SU-DHL-6 (cell line): Measurements from ENCODE around the gene KSR2.
"Not testable (repeated sequence)": the region's sequence is repeated elsewhere in the genome, so short reads cannot be mapped to it uniquely, and the experiment has no call there.

Experiments
- H2AFZ ChIP-seq: fragments of 200-600 bp; sonication (generic); 2 replicates; pipeline ENCODE4 v1.6.1; 2014; ENCODE audit warnings: low read depth, mild to moderate bottlenecking, moderate library complexity, mixed read lengths, antibody characterized with exemption, low read length; ENCODE audit not compliant: severe bottlenecking
- H3F3A ChIP-seq: fragments of 200-600 bp; shearing (Covaris generic); 2 replicates; pipeline ENCODE4 v1.6.0; 2016; ENCODE audit warnings: antibody characterized with exemption, mild to moderate bottlenecking; ENCODE audit not compliant: insufficient read depth
- H3K27ac ChIP-seq: fragments of 200-600 bp; sonication (generic); 2 replicates; pipeline ENCODE4 v1.5.1; 2016; ENCODE audit warnings: low read depth, mild to moderate bottlenecking, low read length, moderate library complexity, mixed read lengths
- H3K27me3 ChIP-seq: fragments of 200-600 bp; sonication (generic), shearing (Covaris generic); 2 replicates; pipeline ENCODE4 v1.6.0; 2014; ENCODE audit warnings: mild to moderate bottlenecking, low read length
- H3K36me3 ChIP-seq: fragments of 200-600 bp; sonication (generic); 2 replicates; pipeline ENCODE4 v1.6.1; 2014; ENCODE audit warnings: mild to moderate bottlenecking, low read length, mixed read lengths
- H3K4me2 ChIP-seq: fragments of 300-600, 200-600 bp; shearing (Covaris generic), sonication (generic); 2 replicates; pipeline ENCODE4 v1.6.0; 2014; ENCODE audit warnings: low read length, low read depth, mild to moderate bottlenecking; ENCODE audit not compliant: poor library complexity, severe bottlenecking
- H3K4me3 ChIP-seq: fragments of 200-600 bp; sonication (generic); 2 replicates; pipeline ENCODE4 v1.5.1; 2014; ENCODE audit warnings: antibody characterized with exemption, low read length, mild to moderate bottlenecking, mixed read lengths; ENCODE audit not compliant: insufficient read depth, poor library complexity, severe bottlenecking
- H3K79me2 ChIP-seq: fragments of 200-600 bp; sonication (generic); 2 replicates; pipeline ENCODE4 v1.6.1; 2014; ENCODE audit warnings: mild to moderate bottlenecking, low read length, moderate library complexity; ENCODE audit not compliant: insufficient read depth
- H3K9ac ChIP-seq: fragments of 200-600 bp; sonication (generic); 2 replicates; pipeline ENCODE4 v1.7.0; 2014; ENCODE audit warnings: mild to moderate bottlenecking, low read length
- H3K9me2 ChIP-seq: fragments of 200-600 bp; sonication (generic); replicated peaks from 2 replicates; pipeline ENCODE4 v1.6.1; 2014; ENCODE audit warnings: low read length; ENCODE audit not compliant: insufficient read depth
- H3K9me3 ChIP-seq: fragments of 200-600 bp; sonication (generic); 2 replicates; pipeline ENCODE4 v1.6.1; 2014; ENCODE audit warnings: low read length, mixed read lengths; ENCODE audit not compliant: insufficient read depth
- H4K20me1 ChIP-seq: fragments of 200-600 bp; sonication (generic); 2 replicates; pipeline ENCODE4 v1.6.1; 2014; ENCODE audit warnings: low read depth, mild to moderate bottlenecking, antibody characterized with exemption, low read length, moderate library complexity, mixed read lengths
- EZH2phosphoT487 ChIP-seq: fragments of 200-600 bp; sonication (generic), shearing (Covaris generic); conservative IDR thresholded peaks from 2 replicates; pipeline ENCODE4 v1.6.1; 2018; ENCODE audit warnings: mild to moderate bottlenecking, antibody characterized with exemption, low read length, moderate library complexity, mixed read lengths
- TF ChIP-seq, protein P1 (sequence below): fragments of 200-600 bp; sonication (generic); IDR thresholded peaks from one replicate; pipeline ENCODE4 v1.5.1; 2017; ENCODE audit warnings: antibody characterized with exemption, mild to moderate bottlenecking, low read length, moderate library complexity; ENCODE audit not compliant: insufficient read depth, poor library complexity, severe bottlenecking

Gene KSR2

DNA sequence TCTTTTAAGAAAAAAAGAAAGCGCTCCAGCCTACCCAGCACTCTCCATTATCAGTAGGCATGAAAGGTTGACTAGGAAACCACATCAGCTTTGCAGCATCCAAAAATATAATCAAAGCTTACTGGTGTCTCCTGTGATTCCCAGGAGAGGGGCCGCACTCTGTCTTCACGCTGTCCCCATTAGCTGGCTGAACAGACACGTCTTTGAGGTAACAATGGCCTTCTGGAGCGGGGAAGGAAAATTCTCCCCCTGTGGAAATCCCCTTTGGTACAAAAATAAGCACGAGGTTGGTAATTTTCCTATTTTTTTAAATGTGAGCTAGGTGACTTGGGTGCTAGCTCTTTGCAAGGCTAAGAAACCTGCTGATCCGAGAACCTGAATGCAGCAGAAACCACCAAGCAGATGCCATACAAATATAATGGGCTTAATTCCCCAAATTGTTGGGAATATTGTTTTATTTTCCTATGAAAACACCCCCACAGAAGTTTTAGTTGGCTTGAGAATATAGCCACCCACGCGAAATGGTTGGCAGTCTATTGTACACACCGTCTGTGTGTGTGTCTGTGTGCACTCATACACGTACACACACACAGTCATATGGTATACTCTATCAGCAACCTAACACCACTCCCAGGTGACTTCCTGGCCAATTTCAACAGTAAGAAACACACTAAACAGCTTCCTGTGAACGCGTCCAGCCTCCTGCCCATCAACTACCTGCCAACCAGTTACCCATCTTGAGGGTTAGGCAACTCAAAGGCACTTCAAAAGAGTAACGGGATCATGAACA lies 71.2 kb downstream of the KSR2 start:
- Histone ChIP-seq H3K9ac (no peak overlapping the region), H3K4me2 (no peak overlapping the region), H3K9me3 (no peaks in the 10 kb centered on the region), H3K9me2 (no peaks in the 10 kb centered on the region), H4K20me1 (no peaks in the 10 kb centered on the region), H3K4me3 (no peak overlapping the region), H3K36me3 (no peaks in the 10 kb centered on the region), H3K79me2 (no peaks in the 10 kb centered on the region), H3K27me3 (no peaks in the 10 kb centered on the region), H2AFZ (no peak overlapping the region), H3K27ac (no peak overlapping the region), H3F3A (no peaks in the 10 kb centered on the region)
- TF ChIP-seq EZH2phosphoT487: no peak
- TF ChIP-seq, protein P1, sequence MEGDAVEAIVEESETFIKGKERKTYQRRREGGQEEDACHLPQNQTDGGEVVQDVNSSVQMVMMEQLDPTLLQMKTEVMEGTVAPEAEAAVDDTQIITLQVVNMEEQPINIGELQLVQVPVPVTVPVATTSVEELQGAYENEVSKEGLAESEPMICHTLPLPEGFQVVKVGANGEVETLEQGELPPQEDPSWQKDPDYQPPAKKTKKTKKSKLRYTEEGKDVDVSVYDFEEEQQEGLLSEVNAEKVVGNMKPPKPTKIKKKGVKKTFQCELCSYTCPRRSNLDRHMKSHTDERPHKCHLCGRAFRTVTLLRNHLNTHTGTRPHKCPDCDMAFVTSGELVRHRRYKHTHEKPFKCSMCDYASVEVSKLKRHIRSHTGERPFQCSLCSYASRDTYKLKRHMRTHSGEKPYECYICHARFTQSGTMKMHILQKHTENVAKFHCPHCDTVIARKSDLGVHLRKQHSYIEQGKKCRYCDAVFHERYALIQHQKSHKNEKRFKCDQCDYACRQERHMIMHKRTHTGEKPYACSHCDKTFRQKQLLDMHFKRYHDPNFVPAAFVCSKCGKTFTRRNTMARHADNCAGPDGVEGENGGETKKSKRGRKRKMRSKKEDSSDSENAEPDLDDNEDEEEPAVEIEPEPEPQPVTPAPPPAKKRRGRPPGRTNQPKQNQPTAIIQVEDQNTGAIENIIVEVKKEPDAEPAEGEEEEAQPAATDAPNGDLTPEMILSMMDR: no peak

DNA sequence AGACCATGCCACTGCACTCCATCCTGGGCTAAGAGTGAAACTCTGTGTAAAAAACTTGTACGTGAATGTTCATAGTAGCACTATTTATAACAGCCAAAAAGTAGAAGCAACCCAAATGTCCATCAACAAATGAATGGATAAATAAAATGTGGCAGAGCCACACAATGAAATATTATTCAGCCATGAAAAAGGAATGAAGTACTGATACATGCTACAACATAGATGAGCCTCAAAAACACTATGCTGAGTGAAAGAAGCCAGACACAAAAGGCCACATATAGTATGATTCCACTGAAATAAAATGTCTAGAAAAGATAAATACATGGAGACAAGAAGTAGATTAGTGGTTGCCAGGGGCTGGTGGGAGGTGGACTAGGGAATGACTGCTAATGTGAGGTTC lies 72.8 kb downstream of the KSR2 start:
- no peaks in the 10 kb centered on the region for H4K20me1 ChIP-seq
- H3K27me3 ChIP-seq: no peaks in the 10 kb centered on the region
- H3K36me3 ChIP-seq: no peaks in the 10 kb centered on the region
- H3K27ac ChIP-seq: no peak overlapping the region
- H2AFZ ChIP-seq: no peak overlapping the region
- no peaks in the 10 kb centered on the region for H3K79me2 ChIP-seq
- H3K4me3 ChIP-seq: no peak overlapping the region
- TF ChIP-seq EZH2phosphoT487: no peak
- TF ChIP-seq, protein P1: no peak
- H3K9me3 ChIP-seq: no peaks in the 10 kb centered on the region
- H3K9me2 ChIP-seq: no peaks in the 10 kb centered on the region
- no peak overlapping the region for H3K9ac ChIP-seq
- no peaks in the 10 kb centered on the region for H3F3A ChIP-seq
- H3K4me2 ChIP-seq: no peak overlapping the region

DNA sequence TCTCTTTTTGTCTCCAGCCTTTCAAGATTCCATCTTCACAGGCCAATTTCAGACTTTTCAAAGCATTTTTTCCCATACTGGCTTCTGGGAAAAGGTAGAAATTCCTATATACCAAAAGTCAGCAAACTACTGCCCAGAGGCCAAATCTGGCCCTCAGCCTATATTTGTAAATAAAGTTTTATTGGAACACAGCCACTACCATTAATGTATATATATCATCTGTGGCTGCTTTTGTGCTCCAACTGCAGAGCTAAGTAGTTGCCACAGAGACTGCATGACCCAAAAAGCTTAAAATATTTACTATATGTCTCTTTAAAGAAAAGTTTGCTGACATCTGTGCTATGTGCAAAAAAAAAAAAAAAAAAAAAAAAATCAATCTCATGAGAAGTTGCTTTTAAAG lies 76.3 kb downstream of the KSR2 start:
- no peak overlapping the region for H3K9ac ChIP-seq

DNA sequence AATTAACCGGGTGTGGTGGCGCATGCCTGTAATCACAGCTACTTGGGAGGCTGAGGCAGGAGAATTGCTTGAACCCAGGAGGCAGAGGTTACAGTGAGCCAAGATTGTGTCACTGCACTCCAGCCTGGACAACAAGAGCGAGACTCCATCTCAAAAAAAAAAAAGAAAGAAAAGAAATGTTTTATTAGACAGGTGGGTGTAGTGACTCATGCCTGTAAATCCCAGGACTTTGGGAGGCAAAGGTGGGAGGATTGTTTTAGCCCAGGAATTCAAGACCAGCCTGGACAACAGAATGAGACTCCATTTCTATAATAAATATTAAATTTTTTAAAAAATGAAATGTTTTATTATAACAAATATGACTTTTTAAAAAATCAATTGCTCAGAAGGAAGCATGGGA lies 77.5 kb downstream of the KSR2 start:
- not testable (repeated sequence) for H3K36me3 ChIP-seq

More for the DNA sequence above, 76.3 kb downstream of the KSR2 start:
- Histone ChIP-seq H3K4me3 (no peak overlapping the region), H3K79me2 (no peaks in the 10 kb centered on the region), H2AFZ (no peak overlapping the region), H3K36me3 (no peaks in the 10 kb centered on the region), H3K9me3 (no peaks in the 10 kb centered on the region), H3K27ac (no peak overlapping the region), H4K20me1 (no peaks in the 10 kb centered on the region), H3K27me3 (no peaks in the 10 kb centered on the region), H3F3A (no peaks in the 10 kb centered on the region), H3K9me2 (no peaks in the 10 kb centered on the region), H3K4me2 (no peak overlapping the region)
- TF ChIP-seq EZH2phosphoT487: no peak
- TF ChIP-seq, protein P1: no peak

More for the DNA sequence above, 77.5 kb downstream of the KSR2 start:
- H3K79me2 ChIP-seq, H2AFZ ChIP-seq, H3F3A ChIP-seq, H3K9ac ChIP-seq, H3K4me3 ChIP-seq, H3K4me2 ChIP-seq, H3K9me3 ChIP-seq, H3K9me2 ChIP-seq, H3K27me3 ChIP-seq, H4K20me1 ChIP-seq, H3K27ac ChIP-seq: not testable (repeated sequence)
